NCI-H2196 (cell line): Measurements from ENCODE around the gene PPM1J.
"Not testable (repeated sequence)": the region's sequence is repeated elsewhere in the genome, so short reads cannot be mapped to it uniquely, and the experiment has no call there.

Experiments used
- DNase-seq: peaks from one replicate; lab custom pipeline; 2025; ENCODE audit not compliant: unreplicated experiment; lab: John Stamatoyannopoulos, UW

The PPM1J gene, protein sequence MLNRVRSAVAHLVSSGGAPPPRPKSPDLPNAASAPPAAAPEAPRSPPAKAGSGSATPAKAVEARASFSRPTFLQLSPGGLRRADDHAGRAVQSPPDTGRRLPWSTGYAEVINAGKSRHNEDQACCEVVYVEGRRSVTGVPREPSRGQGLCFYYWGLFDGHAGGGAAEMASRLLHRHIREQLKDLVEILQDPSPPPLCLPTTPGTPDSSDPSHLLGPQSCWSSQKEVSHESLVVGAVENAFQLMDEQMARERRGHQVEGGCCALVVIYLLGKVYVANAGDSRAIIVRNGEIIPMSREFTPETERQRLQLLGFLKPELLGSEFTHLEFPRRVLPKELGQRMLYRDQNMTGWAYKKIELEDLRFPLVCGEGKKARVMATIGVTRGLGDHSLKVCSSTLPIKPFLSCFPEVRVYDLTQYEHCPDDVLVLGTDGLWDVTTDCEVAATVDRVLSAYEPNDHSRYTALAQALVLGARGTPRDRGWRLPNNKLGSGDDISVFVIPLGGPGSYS

GRCh38 chr1:112715264-112716053 is at the start of gene PPM1J:
TSS of gene PPM1J (minus strand) at chr1:112715332. CDS start at chr1:112715301, 31 bp downstream.
- peak; percentile 95 for DNase-seq

GRCh38 chr1:112762541-112763500 is 47.7 kb upstream of the PPM1J start:
- no peak for DNase-seq

GRCh38 chr1:112761714-112762480 is 46.8 kb upstream of the PPM1J start:
- DNase-seq: no peak

DNA sequence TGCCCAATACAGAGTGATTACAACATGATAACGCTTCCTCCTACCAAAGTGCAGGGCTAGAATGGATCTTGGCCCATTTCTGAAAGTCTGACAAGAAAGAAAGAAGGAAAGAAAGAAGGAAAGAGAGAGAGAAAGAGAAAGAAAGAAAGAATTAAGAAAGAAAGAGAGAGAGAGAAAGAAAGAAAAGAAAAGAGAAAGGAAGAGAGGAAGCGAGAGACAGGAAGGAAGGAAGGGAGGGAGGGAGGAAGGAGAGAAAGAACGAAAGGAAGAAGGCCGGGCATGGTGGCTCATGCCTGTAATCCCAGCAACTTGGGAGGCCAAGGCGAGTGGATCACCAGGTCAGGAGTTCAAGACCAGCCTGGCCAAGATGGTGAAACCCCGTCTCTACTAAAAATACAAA is 44.1 kb upstream of the PPM1J start:
- no peak for DNase-seq

- DNase-seq: no peak
Observed at GRCh38 chr1:112754116-112754628, 39.0 kb upstream of the PPM1J start.

- DNase-seq: no peak
Observed at GRCh38 chr1:112748396-112748795, 33.3 kb upstream of the PPM1J start.

GRCh38 chr1:112744009-112744578 is 29.0 kb upstream of the PPM1J start:
- DNase-seq: no peak

GRCh38 chr1:112743174-112744008 is 28.3 kb upstream of the PPM1J start:
- DNase-seq: no peak

DNA sequence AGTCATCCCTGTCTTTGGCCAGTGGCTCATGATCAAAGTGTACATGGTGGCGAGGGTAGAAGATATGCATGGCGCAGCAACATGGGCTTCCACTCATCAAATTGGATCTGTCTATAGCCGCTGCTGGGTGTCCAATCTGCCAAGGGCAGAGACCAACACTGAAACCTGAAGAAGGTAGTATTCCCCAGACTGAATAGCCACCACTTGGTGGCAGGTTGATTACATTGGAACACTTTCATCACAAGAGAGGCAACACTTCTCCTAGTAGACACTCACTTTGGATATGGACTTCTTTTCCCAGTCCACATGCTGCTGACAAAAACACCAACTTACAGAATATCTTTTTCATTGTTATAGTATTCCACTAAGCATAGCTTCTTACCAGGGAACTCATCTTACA is 22.4 kb upstream of the PPM1J start:
- DNase-seq: no peak

- DNase-seq: no peak
Observed at GRCh38 chr1:112735752-112736151, 20.6 kb upstream of the PPM1J start.

DNA sequence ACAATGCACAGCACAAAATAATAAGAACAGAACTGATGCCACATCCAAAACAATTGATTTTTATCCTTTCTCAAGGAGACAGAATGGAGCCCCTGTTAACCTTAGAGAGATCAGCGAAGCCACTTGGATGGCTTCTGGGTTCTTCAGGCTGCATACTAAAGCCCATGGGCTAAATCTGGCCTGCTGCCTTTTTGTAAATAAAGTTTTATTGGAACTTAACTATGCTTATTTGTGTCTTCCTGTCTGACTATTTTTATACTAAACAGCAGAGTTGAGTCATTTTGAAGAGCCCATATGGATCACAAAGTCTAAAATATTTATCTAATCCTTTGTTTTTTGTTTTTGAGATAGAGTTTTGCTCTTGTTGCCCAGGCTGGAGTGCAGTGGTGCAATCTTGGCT is 16.3 kb upstream of the PPM1J start:
- DNase-seq: no peak

DNA sequence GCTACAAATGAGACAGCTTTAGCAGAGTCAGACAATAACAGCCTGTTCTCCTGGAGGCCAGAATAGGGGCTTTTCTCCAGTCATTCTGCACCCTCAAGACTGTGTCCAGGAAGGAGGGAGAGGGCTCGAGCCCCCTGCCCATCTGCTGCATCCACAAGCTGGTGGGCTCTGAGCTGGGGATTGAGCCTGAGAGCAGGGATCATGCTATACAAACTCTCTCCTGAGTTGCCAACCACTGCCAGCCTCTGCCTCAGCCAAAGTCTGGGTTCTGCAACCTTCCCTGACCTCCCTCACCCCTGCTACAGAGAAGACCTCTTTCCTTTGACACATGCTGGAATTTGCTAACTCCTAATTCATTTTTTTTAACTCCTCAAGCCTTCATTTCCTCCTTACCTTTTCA is 14.8 kb upstream of the PPM1J start:
- no peak for DNase-seq

GRCh38 chr1:112729011-112729410 is 13.9 kb upstream of the PPM1J start:
- DNase-seq: not testable (repeated sequence)

GRCh38 chr1:112728306-112728971 is 13.3 kb upstream of the PPM1J start:
- DNase-seq: not testable (repeated sequence)

- no peak for DNase-seq
Observed at GRCh38 chr1:112727716-112728115, 12.6 kb upstream of the PPM1J start.

- DNase-seq: not testable (repeated sequence)
Observed at GRCh38 chr1:112724240-112724639, 9.1 kb upstream of the PPM1J start.

DNA sequence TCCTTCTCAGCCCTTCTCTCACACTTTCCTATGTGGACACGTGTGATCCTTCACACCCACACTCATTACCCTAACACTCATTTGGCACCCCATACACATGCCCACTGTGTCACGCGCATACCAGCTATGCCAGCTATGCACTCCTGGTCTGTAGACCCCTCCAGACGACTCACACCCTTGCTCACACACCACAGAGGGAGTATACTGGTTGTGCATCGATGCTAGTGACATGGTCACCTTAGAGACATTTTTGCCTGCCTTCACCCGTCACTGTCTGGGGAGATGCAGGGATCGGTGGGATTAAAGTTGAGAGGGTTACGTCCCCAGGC is 8.3 kb upstream of the PPM1J start:
- no peak for DNase-seq
